ENCODE measurements around the gene PDZD7. TPM values are rescaled to one million over a fixed set of nuclear protein-coding genes. Genes with fewer than 3 reads are reported as not detected.

PDZD7 gene
- total RNA-seq, 1 donor from 2014 or later = 0.29 TPM

GRCh38 chr10:101019440-101019703, 11.6 kb downstream of the PDZD7 start:
- H3K4me1 Mint-ChIP-seq (ENCODE audit: low read depth) = peaks cover 4% of the 10 kb centered on the region
- no peak for TF ChIP-seq CTCF (IDR thresholded peaks at IDR 0.05; ENCODE audit: unreplicated experiment)
- no peak overlapping the region for H3K4me3 Mint-ChIP-seq (ENCODE audit: low read depth)
- H3K36me3 Mint-ChIP-seq (ENCODE audit: insufficient read depth) = no peaks in the 10 kb centered on the region
- H3K27ac Mint-ChIP-seq = no peak overlapping the region
- peaks cover 66% of the 10 kb centered on the region for H3K27me3 Mint-ChIP-seq
- no peaks in the 10 kb centered on the region for H3K9me3 Mint-ChIP-seq (ENCODE audit: low read depth)
- DNase-seq (ENCODE audit: low spot score, unreplicated experiment) = no peak

- peak; percentile 82 for TF ChIP-seq CTCF (IDR thresholded peaks at IDR 0.05; ENCODE audit: unreplicated experiment)
- Mint-ChIP-seq H3K9me3 (ENCODE audit: low read depth) (no peaks in the 10 kb centered on the region), H3K27me3 (peaks cover 70% of the 10 kb centered on the region), H3K27ac (no peak overlapping the region), H3K36me3 (ENCODE audit: insufficient read depth) (no peaks in the 10 kb centered on the region), H3K4me1 (ENCODE audit: low read depth) (peaks cover 5% of the 10 kb centered on the region), H3K4me3 (ENCODE audit: low read depth) (no peak overlapping the region)
- DNase-seq (ENCODE audit: low spot score, unreplicated experiment) = peak; percentile 85
These were observed 12.1 kb downstream of the PDZD7 start for GRCh38 chr10:101018600-101019439.

- DNase-seq (ENCODE audit: low spot score, unreplicated experiment) = no peak
- Mint-ChIP-seq H3K27me3 (peaks cover 74% of the 10 kb centered on the region), H3K4me3 (ENCODE audit: low read depth) (no peak overlapping the region), H3K9me3 (ENCODE audit: low read depth) (no peaks in the 10 kb centered on the region), H3K27ac (no peak overlapping the region), H3K4me1 (ENCODE audit: low read depth) (peaks cover 7% of the 10 kb centered on the region), H3K36me3 (ENCODE audit: insufficient read depth) (no peaks in the 10 kb centered on the region)
- TF ChIP-seq CTCF (IDR thresholded peaks at IDR 0.05; ENCODE audit: unreplicated experiment) = no peak
These were observed 12.8 kb downstream of the PDZD7 start for GRCh38 chr10:101018118-101018599.

- DNase-seq (ENCODE audit: low spot score, unreplicated experiment) = no peak
- no peaks in the 10 kb centered on the region for H3K36me3 Mint-ChIP-seq (ENCODE audit: insufficient read depth)
- H3K27ac Mint-ChIP-seq = no peak overlapping the region
- H3K4me3 Mint-ChIP-seq (ENCODE audit: low read depth) = no peak overlapping the region
- H3K27me3 Mint-ChIP-seq = peaks cover 73% of the 10 kb centered on the region
- peaks cover 11% of the 10 kb centered on the region for H3K4me1 Mint-ChIP-seq (ENCODE audit: low read depth)
- no peaks in the 10 kb centered on the region for H3K9me3 Mint-ChIP-seq (ENCODE audit: low read depth)
- no peak for TF ChIP-seq CTCF (IDR thresholded peaks at IDR 0.05; ENCODE audit: unreplicated experiment)
These were observed 14.1 kb downstream of the PDZD7 start for GRCh38 chr10:101016814-101017213.

- Mint-ChIP-seq H3K4me1 (ENCODE audit: low read depth) (peaks cover 11% of the 10 kb centered on the region), H3K27ac (no peak overlapping the region), H3K4me3 (ENCODE audit: low read depth) (no peak overlapping the region), H3K9me3 (ENCODE audit: low read depth) (no peaks in the 10 kb centered on the region), H3K36me3 (ENCODE audit: insufficient read depth) (no peaks in the 10 kb centered on the region), H3K27me3 (peaks cover 60% of the 10 kb centered on the region)
- no peak for DNase-seq (ENCODE audit: low spot score, unreplicated experiment)
- no peak for TF ChIP-seq CTCF (IDR thresholded peaks at IDR 0.05; ENCODE audit: unreplicated experiment)
These were observed 15.4 kb downstream of the PDZD7 start for GRCh38 chr10:101015582-101015973.

Data from progenitor cell of endocrine pancreas (in vitro differentiated cells).